PC-9 (cell line): ENCODE results near the gene STX12.

Source experiments
- EZH2 ChIP-seq: fragments of 200-600 bp; sonication (generic); IDR thresholded peaks from 2 replicates; pipeline ENCODE4 v1.8.0; 2017; ENCODE audit warnings: antibody characterized with exemption, low read depth
- TF ChIP-seq, protein P1 (sequence below): fragments of 200-600 bp; sonication (generic); conservative IDR thresholded peaks from 2 replicates; pipeline ENCODE4 v1.6.1; 2017; ENCODE audit warnings: mixed run types, antibody characterized with exemption, mild to moderate bottlenecking, moderate library complexity

DNA sequence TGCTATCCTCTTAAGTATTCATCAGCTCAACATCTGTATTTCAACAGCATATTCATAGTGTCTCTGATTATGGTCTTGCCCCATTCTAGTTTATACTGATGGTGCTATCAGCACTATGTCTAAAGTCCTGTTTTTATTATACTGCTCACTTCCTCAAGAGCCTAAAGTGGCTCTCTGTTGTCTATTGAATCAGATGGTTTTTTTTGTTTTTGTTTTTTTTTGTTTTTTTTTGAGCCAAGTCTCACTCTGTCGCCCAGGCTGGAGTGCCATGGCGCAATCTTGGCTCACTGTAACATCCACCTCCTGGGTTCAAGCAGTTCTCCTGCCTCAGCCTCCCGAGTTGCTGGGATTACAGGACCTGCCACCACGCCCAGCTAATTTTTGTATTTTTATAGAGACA is 6.1 kb downstream of the STX12 start:
- TF ChIP-seq, protein P1, sequence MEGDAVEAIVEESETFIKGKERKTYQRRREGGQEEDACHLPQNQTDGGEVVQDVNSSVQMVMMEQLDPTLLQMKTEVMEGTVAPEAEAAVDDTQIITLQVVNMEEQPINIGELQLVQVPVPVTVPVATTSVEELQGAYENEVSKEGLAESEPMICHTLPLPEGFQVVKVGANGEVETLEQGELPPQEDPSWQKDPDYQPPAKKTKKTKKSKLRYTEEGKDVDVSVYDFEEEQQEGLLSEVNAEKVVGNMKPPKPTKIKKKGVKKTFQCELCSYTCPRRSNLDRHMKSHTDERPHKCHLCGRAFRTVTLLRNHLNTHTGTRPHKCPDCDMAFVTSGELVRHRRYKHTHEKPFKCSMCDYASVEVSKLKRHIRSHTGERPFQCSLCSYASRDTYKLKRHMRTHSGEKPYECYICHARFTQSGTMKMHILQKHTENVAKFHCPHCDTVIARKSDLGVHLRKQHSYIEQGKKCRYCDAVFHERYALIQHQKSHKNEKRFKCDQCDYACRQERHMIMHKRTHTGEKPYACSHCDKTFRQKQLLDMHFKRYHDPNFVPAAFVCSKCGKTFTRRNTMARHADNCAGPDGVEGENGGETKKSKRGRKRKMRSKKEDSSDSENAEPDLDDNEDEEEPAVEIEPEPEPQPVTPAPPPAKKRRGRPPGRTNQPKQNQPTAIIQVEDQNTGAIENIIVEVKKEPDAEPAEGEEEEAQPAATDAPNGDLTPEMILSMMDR, result no peak
- TF ChIP-seq EZH2, result no peak
